Activated gamma-delta T cell treated with Interleukin-2 at 50 U/mL for 16 hours (primary cell): ENCODE measurements around the gene RBMS3.

Source experiments
- DNase-seq: peaks from one replicate; pipeline ENCODE4 v3.0.0-alpha.2; 2020

RBMS3 gene

DNA sequence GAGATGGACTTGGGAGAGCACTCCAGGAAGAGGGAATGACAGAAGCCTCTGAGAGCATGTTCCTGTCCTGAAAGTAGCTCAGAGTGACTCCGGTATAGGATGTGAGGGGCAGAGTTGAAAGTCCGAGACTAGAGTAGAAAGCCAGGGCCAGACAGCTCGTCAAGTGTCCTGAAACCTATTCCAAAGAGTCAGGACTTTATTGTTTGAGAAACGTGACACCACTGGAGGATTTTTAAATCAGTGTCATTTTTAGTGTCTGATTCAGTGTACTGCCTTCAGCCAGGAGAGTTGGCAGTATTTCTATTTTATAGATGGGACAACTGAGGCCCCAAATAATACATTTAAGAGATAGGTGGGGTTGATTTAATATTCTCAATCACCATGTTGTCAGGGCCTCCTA is 1.6 kb upstream of the RBMS3 start:
- DNase-seq = no peak

DNA sequence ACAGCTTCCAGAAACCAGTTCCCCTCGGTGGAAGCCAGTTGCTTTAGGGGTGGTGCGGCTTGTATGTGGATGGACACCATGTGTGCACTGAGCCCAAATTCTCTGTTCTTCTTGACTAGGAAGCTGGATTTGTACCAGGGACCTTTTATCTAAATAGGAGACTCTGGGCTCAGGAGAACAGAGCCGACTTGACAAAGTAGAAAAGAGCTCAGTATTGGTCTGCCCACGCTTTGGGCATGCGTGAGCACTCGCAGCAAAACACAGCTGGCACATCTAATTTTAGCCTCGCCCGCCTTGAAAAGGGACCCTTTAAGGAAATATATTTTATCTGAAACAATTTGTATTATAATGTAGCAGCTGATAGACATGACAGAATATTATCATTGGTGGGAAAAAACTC is 1.1 kb upstream of the RBMS3 start:
- DNase-seq = no peak

DNA sequence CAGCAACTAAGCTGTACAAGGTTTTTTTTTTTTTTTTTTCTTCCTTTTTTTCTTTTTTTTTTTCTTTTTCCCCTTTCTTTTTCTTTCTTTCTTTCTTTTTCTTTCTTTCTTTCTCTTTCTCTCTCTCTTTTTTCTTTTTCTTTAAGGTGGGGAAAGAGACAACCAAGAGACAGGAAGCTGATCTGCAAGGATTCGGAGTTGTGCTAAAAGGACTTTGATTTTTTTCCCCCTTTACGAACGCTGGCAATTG is 148 bp downstream of the RBMS3 start:
- no peak for DNase-seq

DNA sequence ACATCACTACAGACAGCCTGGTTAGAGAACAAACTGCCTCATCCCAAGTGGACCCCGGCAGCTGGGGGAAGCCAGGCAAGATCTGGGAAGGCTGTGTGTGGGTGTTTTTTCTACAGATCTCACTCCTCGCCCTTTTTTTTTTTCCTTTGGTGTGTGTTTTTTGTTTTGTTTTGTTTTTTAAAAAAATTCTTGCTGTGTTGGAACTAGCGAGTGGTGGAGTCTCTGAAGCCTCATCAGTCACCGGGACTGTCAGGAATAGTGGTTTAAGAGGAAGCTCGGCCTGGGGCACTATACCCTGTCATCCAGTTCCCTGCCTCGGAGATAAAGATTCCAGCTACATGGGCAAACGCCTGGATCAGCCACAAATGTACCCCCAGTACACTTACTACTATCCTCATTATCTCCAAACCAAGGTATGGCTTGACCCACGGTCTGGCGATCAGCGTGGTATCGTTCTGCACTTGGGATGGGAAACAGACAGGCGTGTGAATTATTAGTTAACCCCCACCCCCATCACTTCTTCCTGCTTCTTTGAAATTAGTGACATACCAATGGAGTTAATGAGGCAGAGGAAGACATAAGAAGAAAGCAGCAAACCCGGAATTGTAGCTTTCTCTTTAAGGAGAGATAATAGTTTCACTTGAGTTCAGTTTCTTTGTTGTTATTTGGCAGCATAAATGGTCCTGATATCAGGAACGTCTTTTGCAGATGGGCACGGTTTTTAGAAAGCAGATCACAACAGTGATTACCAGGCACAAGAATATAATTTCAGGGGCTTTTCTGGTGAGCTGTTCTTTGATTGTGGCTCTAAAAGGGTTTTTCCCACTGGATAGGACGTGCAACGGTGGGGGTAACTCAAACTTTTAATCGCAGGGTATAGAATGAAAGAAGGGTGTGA is 722 bp downstream of the RBMS3 start:
- no peak for DNase-seq

DNA sequence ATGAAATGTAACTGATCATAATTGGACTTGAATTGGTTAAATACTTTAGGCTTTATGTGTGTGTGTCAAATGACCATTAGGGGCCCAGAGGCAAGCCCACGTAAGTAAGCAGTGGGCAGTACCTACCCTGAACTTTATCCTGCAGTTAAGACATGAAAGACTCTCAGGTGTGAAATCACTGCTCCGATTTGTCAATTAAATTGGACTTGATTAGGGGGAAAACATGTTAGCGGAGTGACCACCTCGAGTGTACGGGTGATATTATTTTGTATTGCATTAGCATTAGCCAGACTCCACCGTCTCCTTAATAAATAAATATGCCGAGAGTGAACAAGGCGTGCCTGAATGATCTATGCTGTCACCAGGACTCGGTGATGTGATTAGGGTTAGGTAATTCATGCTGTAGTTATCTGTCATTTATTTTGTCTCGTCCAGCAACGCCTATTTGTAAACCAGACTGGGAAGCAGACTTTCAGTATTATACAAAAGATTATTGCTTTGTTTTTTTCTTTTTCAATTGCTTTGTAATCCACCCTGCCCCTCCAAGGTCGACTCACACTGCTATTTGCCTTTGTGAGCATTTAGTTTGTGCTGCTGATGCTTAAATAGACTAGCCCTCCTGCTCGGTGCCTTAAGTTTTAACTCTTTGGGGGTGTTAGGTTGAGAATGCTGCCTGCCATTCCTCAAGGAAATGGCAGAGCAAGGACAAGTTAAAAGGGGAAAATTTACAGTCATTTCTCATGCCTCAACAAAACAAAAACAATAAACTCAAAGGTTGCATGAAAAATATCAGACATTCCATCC is 1.8 kb downstream of the RBMS3 start:
- no peak for DNase-seq

DNA sequence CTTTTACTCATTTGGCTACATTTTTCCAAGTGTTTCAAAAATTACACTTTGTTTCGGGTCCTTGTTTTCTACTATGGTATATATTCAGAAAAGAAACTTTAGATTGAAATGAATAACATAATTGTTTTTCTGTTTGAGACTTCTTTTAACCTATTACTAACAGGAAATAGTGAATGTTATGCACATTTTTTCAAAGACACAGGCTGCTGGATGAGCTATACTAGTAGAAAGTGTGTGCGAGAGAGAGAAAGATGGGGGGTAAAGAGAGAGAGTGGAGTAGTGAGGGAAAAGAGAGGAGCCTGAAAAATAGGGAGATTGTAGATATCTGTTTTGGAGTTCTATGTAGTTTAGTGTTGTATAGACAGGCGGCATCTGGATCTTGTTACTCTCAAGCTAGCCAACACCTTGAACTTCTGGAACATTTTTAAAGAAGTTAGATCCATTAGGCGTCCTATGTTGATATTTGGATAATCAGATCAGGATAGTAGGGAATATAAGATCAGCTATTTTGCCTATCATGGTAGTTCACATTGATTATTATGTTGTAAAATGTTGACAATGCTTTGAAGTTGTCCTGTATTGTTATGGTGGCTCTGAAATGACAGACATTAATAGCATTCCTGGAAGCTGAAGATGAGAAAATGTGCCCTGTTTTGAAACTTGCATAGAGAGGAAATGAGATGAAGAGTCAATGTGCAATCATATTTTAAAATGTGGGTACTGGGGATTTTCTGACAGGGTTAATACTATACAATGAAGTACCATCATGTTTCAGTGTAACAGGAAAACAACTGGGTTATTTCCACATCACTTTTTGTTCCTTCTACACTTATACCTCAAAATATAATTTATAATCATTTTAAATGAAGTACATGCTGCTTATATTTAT is 2.6 kb downstream of the RBMS3 start:
- DNase-seq = no peak

DNA sequence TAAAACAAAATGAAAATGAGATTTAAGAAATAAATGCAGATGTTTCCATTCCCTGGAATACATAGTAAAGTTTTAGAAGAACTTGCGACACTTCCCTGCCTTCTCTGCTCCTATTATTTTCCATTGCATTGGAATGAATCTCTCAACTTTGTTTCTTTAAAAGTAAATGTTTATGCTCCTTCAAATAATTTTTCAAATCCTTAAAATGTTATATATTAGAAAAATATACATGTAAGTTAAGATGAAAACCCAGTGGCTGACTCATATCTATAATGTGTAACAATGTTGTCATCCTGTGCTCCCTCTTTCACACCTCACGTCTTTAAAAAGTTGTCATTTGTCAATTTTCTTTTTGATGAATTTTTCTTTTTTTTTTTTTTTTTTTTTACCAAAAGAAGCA is 3.6 kb downstream of the RBMS3 start:
- no peak for DNase-seq

DNA sequence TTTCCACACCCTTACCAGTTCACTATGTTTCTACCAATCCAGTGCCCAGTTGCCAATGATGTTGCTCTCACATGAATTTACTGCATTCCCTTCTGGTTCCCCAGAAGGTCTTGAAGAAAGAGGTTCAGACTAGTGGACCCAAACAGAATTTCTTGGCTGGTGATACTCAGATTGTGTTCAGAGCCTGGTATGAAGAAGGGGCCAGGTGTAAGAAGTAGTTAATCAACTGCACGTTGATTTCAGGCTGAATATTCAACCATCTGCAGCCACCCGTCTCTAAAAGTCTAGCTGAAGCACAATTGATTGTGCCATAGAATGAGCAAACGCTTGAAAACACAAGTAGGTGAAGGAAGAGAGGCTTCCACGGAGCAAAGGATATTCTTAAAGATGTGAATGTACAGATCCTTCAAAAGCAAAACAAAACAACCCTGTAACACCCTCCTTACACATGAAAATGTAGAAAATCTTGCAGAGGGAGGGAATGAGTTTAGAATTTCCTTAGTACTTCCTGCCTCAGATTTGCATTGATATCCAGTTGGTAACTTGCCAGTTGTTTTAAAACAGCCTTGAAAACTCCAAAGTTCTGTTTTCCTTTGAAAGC is 4.7 kb downstream of the RBMS3 start:
- DNase-seq = no peak

DNA sequence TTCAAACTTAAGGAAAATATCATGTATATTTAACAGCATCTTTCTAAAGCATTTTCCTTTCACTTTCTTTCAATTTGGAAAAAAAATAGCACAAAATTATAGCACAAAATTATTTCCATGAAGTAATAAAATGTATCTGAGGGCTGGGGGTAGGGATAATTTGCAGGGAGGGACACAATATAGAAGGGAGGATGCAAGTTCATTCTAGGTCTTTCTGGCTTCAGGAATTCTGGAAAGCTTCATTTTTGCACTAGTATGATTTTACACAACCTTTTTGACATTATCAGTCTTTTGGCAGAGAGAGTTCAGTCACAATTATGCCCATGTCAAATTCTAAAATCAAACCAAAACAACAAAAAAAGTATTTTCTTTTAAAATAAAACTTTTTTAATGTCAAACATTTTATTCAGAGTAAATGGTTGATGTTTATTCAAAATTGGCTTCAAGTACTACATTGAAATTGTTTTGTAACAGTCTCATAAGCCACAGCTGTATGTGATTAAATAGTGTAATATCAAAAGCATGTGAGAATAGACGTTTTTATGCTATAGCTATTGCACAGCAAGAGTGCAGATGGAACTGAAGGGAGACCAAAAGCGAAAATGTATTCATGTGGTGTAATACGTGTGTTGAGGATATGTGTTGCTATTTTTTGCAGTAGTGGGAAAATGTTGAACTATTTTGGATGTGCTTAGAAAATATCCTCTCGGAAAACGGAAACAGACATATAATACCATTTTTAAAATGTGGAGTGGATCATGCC is 5.8 kb downstream of the RBMS3 start:
- DNase-seq = no peak

DNA sequence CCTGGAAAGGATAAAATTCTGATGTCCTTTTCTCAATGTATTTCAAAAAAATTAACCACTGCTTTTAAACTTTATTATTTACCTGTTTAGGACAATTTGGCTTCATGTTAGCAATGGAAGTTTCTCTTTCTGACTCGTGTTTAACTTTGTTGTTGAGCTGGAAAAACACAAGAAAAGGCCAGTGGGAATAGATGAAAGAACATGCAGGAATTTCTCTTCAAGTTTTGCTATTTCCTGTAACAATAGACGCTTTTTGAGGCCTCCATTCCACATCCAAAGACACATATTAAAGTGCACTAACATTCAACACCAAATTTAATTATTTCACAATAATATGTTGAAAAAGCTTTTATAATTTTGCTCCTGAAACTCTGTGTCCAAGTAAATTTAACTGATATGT is 9.7 kb downstream of the RBMS3 start:
- DNase-seq = no peak

DNA sequence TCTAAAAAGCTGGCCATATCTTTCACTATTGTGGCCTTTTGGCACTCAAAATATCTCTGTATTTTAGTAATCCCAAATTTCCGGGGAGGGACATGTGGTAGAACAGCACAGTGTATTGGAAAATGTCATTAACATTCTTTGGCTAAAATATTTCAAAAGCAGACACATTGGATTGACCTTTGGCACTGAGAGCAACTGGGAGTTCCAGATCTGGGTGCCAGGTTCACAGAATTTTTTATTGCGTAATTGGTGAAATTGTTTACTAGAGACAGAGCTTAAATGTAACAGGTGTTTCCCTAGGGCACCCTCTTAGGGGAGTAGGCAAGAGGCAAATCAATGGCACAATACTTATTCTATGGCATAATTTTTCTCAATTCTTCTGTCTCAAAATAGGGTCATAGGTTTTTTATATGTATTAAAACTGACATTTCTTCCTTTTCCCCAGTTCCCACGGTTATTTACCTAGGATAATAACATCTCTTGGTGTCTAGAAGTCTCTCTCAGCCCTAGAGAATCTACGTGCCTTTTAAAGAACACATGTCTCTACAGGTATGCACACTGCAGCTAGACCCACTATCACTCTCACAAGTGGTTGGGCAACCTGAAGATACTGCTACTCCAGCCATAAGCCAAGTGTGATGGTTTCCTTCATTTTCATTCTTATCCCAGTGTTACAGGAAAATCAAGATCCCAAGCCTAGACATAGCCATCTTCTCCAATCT is 10.6 kb downstream of the RBMS3 start:
- no peak for DNase-seq

DNA sequence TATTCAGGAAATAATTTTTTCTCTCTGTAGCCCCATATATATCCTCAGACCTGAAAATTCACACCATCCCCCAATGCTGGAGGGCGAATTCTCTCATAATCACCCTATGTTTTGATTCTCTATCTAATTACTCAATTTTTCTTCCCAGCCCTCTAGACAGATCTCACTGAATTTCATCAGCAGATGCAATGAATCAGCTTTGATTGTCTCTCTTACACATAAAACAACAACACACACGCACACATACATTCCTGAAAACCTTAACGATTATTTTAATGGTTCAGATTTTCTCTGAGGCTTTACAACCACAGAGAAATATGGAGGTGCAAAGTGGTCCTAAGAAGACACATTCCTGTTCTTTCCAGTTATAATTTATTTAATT is 11.1 kb downstream of the RBMS3 start:
- no peak for DNase-seq

DNA sequence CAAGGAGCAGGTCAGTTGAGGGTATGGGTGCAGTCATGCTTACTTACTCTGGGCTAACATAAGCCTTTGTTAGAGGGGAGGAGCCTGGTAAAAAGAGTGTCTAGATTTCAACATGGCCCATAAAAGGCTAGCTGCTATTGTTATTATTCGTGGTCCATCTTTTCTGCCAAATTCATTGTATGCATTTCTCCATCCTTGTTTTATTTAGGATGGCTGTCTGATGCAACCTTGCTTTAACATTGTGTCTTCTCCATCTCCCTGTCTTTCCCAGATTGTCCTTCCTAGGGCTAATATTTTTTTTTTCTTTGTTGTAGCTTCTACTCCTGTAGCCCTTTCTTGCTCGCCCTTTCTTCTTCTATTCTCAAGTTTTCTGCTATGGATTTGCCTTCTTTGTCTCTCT is 12.6 kb downstream of the RBMS3 start:
- DNase-seq = no peak

DNA sequence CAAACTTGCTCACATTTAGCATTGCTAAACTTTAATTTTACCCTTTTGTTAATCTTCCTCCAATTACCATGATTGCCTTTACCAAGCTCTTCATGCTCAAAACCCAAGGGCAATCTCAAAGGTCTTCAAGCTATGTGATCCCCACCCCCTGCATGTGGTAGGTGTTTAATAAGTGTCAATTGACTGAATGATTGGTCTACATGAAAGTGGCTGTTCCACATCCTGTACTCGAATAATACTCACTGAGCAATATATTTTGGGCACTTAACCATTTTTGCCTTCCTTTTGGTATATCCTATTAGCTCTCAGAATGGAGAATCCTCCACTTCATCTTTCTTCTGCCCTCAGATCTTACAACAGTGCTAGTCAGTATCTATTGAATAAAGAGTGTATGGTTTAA is 17.1 kb downstream of the RBMS3 start:
- DNase-seq = no peak

DNA sequence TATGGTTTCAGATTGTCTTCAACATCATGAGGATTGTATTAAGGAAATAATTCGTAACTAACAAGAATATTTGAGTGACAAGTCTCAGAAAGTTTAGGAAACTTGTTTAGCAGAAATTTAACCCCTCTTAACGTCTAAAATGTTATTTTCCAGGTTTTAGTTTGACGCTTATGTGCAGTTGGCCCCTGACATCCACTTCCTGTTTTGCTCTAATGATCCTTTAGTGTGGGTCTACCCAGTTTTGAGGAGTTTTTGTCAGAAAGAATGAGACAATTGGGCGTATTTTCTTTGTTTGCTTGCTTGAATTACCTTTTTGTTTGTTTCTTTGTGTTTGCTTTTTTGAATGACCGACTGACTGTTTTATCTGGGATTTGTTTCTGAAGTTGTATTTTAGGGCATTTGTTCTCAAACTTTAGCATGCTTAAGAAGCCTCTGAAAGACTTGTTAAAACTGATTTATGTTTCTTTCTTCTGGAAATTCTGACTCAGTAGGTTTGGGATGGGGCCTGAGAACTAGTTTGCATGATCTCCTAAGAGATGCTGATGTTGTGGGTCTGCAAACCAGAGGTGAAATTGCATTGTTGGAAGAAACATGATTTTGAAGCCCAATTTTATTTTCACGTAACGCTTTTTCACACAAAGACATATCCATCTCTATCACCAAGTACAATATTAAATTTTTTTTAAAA is 20.6 kb downstream of the RBMS3 start:
- no peak for DNase-seq

DNA sequence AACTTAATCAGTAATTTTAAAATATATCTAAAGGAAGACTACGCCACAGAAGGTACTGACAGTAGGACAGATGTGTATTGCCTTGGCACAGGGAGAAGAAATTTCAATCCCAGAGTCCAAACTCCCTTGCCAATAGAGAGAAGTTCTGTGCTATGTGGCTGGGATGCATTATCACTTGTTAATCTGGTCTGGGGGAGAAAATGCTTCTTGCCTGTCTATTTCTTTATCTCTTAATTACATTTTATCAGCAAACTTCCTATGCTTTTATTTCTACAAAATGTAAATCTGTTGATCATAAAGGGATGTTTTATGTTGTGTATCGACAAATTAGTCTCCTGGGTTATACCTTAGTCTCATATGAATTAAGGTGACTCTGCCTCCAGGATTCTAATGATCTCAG is 21.7 kb downstream of the RBMS3 start:
- no peak for DNase-seq

DNA sequence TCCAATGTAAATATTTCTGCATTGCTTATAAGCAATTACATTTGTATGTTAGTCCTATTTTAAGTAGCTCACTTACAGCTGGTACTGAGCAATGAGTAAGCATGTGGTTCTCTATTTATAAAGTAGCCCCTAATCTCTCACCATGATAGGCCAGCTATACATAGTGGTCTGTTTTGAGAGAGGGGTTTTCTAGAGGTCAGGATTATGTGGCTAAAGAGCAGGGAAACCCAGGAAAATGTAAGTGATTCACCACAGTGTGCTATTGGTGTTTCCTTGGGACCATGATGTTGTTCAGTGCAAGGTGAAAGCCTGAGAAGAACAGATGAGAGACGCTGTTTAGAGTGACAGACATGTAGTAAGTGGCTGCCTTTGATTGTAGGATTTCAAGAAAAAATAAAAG is 26.4 kb downstream of the RBMS3 start:
- DNase-seq = no peak

DNA sequence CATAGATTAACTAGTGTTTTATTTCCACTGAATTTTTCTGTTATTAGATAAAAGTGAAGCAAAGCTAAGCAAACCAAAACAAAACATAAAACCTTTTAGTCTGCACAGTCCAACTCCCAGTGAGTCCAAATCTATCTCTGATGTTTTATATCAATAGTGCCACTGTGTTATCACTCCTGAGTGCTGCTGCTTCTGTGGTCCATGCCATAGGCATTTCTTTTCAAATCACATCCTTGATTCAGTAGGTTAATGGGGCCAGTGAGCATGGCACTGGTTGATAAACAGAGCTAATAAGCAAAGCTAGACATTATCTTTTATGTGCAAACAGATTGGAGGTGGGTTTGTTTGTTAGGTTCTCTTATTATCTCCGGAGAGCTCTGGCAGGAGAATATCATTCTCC is 30.0 kb downstream of the RBMS3 start:
- no peak for DNase-seq

DNA sequence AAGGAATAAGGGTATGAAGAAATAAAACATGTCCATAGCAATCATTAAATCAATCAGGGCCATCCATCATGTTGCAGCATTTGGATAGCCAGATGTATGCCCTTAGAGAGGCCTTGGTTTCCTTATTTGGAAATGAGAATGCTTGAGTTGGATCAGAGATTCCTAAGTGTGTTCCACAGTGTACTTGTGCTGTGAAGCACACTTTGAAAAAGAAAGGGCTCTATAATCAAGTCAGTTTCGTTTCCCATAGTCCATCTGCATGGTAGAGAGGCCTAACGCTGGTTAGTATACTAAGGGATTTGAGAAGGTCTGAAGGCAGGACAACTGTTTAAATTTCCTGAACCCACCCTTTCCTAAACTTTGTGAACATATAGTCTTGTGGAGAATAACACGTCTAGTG is 30.9 kb downstream of the RBMS3 start:
- DNase-seq = no peak

DNA sequence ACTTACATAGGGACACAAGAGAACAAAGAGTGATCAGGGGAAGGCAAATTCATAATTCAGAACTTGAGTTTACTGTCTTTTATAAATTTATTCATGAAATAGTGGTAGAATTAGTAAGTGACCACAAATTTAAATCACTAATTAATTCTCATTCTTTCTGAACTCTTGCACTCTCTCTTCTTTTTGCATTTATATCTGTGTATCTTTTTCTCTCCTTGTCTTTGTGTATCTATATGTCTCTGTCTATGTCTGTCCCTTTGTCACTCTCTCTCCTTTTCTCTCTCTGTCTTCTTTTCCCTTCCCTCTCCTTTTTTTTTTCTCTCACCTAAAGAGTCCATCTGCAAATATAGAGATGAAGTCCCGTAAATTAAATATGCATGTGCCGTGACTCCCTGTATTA is 31.5 kb downstream of the RBMS3 start:
- no peak for DNase-seq

DNA sequence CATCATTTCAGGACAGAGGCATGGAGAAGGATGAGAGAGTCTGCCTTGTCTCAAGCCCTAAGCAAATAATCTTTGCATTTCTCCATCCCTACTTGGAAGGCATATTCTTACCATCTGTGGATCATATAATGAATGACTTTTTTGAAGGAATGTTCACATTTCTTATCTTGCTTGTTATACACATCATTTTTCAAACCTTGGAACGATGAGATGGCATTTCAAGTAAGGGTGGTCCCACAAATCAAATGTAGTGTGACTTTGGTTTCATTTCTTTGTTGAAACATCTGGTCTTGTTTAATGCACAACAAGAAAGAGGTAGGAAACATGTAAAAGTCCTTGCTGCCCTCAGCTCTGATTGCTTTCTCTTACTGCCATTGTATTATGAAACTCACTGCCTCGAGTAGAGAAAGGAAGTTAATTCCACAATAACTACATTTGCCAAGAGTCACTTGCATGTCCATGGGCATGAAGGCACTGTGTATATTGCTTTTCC is 32.1 kb downstream of the RBMS3 start:
- DNase-seq = no peak
